Nucleus accumbens (tissue), 56 donors: Measurements from ENCODE around the gene RHOV.
A peak's percentile ranks its signal among the peaks of the same experiment; 100 is the strongest.

Experiments
- DNase-seq, 56 donors: peaks; one replicate each; lab custom pipeline; 2025; lab: John Stamatoyannopoulos, UW

The RHOV gene

GRCh38 chr15:40873694-40874561, at the start of gene RHOV:
RHOV (minus strand) TSS chr15:40874234; CDS start chr15:40874139, 95 bp downstream.
- peak in 27 of 56 donors; percentile 3 to 68 (median 23) for DNase-seq

GRCh38 chr15:40923551-40923950, 49.5 kb upstream of the RHOV start:
- DNase-seq: no peak

GRCh38 chr15:40922608-40923005, 48.6 kb upstream of the RHOV start:
- DNase-seq: no peak

GRCh38 chr15:40921949-40922607, 48.0 kb upstream of the RHOV start:
- no peak for DNase-seq

- no peak for DNase-seq
Measured at GRCh38 chr15:40918799-40919392, 44.9 kb upstream of the RHOV start.

- no peak for DNase-seq
Measured at GRCh38 chr15:40918146-40918798, 44.2 kb upstream of the RHOV start.

DNA sequence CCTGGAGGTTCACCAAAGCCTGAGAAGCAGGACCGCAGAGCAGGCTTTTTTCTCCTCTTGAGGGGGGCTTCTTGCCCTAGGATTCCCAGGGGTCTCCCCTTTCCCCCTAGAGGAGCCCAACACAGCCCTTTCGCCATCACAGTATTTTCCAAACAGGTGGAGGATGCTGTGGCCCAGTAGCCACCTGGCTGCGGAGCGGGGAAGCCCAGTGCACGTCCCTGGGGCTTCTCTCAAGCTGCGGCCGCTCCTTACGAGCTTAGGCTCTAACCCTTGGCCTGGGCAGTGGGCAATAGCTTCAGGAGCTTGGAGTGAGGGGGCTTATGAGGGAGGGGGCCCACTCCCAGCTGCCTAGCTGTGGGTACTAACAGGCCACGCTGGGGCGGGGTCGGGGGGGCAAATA, 43.6 kb upstream of the RHOV start:
- no peak for DNase-seq

GRCh38 chr15:40915679-40916078, 41.6 kb upstream of the RHOV start:
- no peak for DNase-seq

GRCh38 chr15:40915116-40915661, 41.2 kb upstream of the RHOV start:
- no peak for DNase-seq

DNA sequence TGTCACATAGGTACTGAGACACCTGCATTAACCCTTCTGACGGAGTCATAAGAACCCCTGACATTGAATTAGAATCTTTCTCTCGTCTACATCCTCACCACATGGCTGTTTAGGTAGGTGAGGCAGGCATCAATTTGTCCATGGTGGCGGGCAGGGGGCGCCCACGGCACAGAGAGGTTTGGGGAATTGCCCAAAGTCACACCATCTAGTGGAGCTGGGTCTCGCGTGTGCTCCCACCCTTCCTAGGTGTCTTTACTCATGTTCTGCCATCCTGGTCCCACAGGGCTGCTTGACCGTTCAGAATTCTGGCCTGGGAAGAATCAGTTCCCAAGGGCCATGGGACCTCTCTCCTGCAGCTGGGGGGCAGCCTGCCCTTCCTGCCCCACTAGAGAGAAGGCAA, 40.5 kb upstream of the RHOV start:
- no peak for DNase-seq

DNA sequence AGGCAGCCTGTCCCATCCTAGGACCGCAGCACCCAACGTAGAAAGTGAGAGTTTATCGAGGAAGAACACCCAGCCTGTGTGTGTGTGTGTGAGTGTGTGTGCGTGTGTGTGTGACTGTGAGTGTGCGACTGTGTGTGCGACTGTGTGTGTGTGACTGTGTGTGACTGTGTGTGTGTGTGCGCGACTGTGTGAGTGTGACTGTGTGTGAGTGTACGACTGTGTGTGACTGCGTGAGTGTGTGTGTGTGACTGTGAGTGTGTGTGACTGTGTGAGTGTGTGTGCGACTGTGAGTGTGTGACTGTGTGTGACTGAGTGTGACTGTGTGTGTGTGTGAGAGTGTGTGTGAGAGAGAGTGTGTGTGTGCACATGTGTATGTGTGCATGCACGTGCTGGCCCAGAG, 40.0 kb upstream of the RHOV start:
- DNase-seq: no peak

- no peak for DNase-seq
Measured at GRCh38 chr15:40912478-40912877, 38.4 kb upstream of the RHOV start.

GRCh38 chr15:40911693-40912092, 37.7 kb upstream of the RHOV start:
- DNase-seq: no peak

DNA sequence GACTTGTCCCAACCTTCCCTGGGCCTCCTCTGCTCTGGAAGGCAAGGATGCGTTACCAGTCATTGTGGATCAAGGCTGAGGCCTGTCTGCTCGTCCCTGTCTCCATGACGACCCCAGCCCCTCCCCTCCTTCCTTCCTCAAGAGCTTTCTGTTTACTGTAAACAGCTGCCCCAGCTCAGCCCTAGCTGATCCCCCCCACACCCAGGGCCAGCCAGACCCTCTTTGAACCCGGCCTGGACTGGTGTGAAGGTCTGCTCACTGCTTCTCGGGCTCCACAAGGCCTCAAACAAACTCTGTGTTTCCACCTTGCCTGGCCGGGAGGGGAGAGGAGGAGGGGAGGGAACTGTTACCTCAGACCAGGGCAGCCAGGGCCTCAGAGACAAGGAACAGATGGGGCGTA, 37.1 kb upstream of the RHOV start:
- DNase-seq: no peak

- DNase-seq: peak in 1 of 56 donors; percentile 13
Measured at GRCh38 chr15:40909662-40910630, 35.9 kb upstream of the RHOV start.

DNA sequence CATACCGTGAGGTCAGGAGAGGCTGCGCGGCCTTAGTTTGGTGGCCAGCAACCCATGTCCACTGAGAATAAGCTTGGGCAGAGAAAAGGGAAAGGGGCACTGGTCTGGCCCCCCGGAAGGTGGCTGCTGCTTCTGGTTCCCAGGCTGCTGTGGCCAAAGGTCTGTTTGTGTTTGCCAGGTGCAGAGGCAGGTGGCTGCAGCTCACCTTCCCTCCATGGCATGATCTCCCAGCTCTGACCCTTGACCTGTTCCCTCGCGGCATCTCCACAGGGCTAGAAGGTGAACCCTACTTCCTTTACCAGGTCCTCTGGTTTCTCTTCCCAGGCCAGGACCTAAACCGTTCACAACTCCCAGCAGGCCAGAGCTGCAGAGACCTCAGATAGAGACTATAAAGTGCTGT, 34.1 kb upstream of the RHOV start:
- no peak for DNase-seq

GRCh38 chr15:40906991-40907802, 33.2 kb upstream of the RHOV start:
- peak in 38 of 56 donors; percentile 13 to 67 (median 35) for DNase-seq
